HG02852 (cell line): Measurements from ENCODE around the gene MFF.
"Not testable (repeated sequence)": the region's sequence is repeated elsewhere in the genome, so short reads cannot be mapped to it uniquely, and the experiment has no call there.

Source experiments
- ATAC-seq: cut with Tn5 transposase; IDR thresholded peaks from one replicate; pipeline ENCODE4 v1.9.1; 2021; ENCODE audit warnings: mild to moderate bottlenecking, moderate library complexity; ENCODE audit not compliant: unreplicated experiment

MFF gene

DNA sequence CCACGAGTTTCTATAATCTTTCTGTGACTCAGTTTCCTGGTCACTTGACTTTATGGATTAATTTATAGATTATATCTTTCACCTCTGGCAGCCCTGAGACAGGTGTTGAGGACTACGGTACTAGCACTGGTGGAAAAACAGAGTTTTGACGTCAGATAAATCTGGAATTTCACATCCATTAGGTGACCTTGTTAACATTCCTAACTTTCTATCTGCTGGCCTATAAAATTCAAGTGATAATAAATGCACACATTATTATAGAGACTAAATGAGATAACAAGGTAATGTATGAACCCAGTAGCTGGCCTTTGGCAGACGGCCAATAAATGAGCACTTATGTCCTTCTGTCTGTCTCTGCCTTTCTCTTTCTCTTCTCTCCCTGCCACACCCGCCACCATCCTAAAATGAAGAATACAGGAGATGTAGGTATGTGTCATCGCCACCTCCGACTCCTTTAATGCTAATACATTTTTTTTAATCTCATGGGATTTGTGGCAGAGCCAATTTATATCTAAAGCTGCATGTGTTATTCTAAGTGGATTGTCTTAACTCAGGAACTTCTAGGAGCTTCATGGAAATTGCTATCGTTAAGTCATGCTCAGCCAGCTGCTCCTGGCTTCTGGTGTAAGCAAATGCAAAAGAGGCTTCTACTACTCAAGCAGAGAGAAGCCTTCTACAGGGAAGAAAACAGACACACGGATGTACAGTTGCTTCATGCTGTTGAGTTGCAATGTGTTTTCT is 51.8 kb downstream of the MFF start:
- ATAC-seq: no peak

DNA sequence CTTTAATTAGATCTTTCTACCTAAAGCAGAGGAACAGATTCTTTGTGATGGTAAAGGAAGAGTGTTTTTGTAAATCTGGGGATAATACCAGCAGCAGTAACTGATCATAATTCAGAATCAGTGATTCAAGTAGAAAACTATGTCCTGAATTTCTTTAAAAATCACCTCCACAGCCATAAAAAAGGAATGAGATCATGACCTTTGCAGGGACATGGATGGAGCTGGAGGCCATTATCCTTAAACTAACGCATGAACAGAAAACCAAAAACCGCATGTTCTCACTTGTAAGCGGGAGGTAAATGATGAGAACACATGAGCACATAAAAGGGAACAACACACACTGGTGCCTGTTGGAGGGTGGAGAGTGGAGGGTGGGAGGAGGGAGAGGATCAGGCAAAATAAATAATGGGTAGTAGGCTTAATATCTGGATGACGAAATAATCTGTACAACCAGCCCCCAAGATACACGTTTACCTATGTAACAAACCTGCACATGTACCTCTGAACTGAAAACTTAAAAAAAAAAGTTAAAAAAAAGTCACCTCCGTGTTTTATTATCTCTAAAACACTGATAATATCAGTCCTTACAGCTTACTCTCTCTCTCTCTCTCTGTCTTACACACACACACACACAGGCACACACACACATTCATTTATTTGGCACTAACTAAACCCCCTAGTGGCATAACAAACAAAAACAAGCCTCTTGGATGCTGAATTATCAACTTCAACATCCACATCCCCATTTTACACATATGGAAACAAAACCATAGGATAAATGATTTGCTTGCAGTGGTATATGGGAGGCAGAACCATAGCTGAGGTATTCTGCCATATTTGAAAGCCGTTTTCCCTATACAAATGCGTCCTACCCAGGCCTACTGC is 52.7 kb downstream of the MFF start:
- ATAC-seq: no peak

DNA sequence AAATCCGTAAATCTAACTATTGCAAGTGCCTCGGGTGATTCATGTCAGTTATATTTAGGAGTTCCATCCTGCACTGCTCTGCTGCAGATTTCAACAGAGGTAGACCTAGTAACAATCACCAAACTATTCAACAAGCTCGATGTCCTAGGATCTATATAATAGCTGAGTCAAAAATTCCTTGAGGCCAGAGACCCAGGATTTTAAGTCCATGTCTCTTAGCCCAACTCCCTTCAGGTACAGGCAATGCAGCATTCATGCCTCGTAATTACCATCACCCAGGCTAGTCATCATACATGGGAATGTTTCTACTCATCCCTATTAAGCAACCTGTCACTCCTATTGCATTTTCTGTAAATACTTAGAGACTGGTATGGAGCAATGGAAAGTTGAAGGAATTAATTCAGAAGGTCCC is 53.3 kb downstream of the MFF start:
- ATAC-seq: no peak

DNA sequence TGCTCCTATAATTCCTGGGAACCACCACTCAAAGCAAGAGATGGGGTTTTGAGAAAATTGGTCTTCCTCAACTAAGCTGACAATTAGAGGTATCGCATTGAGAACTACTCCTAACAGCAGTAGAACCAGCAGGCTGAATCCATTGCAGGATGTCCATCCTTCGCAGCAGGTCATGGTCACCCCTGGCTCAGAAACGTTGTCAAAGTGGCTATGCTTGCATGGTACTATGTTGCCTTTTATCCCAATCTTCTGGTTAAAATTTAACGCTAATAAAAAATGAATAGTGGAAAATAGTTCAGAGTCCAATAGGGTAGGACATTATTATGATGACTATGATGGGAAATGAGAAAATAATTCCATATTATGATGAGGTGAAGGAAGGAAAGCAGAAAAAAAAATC is 54.0 kb downstream of the MFF start, which contains the start of gene TM4SF20:
TSS of gene TM4SF20 (minus strand) at position 212 of the 400 bp plus-strand sequence. CDS start at position 174, 38 bp downstream.
- ATAC-seq: no peak

DNA sequence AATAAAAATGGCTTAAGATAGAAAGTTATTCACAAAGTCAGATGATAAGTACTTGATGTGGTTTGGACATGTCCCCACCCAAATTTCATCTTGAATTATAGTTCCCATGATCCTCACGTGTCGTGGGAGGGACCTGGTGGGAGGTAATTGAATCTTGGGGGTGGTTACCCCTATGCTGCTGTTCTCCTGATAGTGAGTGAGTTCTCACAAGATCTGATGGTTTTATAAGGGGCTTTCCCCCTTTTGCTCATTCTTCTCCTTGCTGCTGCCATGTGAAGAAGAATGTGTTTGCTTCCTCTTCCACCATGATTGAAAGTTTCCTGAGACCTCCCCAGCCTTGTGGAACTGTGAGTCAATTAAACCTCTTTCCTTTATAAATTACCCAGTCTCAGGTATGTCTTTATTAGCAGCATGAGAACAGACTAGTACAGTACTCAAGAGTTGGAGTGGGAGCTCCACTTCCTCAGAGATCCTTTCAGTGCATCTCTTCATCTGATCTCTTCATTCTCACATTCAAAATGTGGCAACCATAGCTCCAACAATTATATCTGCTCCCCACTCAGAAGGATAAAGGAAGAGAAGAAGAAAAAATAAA is 57.3 kb downstream of the MFF start:
- ATAC-seq: not testable (repeated sequence)

DNA sequence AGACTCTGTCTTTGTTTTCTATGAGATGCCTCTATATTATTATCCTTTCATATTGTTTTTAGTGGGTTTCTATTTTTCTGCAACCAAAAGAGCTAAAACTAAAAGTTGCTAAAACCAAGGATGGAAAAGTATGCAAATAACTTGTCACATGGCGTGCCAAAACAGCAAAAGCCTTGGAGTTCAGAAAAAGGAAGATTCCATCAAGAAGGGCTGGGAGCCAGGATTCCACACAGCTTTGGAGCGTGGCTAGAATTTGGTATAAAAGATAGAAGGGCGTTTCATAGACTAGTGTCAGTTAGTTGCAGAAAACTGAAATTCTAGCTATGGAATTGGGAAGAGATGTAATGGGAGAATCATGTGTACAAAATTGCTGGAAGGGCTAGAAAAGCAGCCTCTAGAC is 58.6 kb downstream of the MFF start:
- ATAC-seq: no peak

DNA sequence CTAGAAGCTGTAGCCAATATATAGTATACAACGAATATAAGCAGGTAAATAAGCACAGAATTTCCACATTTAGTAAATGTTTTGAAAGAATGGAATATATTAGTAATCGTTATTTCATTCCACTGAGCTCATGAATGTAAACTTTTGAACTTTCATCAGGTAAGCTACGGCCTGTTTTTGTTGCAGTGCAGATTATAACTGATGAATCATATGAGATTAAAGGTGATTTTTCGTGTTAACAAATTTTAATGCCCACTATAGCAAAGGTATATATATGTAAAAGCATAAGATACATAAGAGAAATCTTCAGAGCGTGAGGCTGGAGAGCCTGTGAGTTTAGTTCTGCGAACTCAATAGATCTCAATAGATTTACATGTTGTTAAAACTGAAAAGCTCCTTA is 61.6 kb downstream of the MFF start:
- no peak for ATAC-seq

DNA sequence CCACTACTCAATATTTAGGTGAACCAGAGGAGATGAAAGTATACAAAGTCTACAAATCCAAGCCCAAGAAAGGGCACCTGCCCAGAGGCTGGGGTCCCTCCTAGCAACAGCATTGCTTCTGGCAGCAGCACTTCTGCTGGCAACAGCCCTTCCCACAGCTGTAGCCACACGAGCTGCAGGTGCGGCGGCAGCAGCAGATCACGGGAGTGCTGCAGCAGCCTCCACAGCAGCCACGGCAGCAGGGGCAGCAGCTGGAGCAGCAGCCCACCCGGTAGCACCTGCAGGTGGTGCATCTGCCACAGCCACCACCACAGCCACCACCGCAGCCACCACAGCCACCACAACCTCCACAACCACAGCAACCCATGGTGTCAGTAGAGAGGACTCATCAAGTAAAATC is 62.5 kb downstream of the MFF start, which contains the start of gene SCYGR1:
TSS of gene SCYGR1 (minus strand) at position 367 of the 400 bp plus-strand sequence. CDS start at position 367, 0 bp downstream.
- ATAC-seq: not testable (repeated sequence)

DNA sequence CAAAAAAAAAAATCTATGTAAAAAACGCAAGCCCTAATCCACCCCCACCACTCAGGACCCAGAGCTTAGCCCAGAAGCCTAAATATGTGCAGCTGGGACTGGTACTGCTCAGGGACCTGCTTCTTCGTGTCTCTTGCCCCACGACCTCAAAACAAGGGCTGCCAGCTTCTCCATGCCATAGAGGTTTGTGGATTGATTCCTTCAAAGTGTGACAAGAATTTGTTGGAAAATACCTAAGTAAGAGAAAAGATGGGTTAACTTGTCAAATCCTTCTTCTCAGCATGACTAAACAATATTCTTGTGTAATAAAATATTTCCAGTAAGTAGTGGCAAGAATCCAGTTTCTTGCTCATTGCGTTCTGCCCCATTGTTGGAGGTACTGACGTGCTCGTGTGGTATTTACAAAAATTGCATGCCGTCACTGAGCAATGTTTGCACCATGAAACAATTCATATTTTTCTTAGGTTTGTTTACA is 63.5 kb downstream of the MFF start:
- ATAC-seq: no peak

DNA sequence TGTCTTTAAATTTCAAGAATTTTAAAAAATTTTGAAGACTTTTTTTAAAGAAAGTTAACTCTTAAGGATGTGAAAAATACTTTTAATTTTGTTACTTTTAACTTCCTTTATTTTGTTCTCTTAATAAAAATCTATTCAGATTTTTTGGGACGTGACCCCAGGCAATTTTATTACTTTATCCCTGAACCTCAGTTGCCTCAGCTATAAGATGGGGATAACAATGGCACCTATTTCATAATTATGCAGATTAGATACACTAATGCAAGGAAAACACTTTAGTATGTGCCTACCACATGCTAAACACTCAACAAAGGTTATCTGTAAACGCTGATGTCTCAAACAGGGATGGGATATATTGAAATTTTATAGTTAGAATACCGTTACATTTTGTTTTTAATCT is 64.2 kb downstream of the MFF start:
- no peak for ATAC-seq

DNA sequence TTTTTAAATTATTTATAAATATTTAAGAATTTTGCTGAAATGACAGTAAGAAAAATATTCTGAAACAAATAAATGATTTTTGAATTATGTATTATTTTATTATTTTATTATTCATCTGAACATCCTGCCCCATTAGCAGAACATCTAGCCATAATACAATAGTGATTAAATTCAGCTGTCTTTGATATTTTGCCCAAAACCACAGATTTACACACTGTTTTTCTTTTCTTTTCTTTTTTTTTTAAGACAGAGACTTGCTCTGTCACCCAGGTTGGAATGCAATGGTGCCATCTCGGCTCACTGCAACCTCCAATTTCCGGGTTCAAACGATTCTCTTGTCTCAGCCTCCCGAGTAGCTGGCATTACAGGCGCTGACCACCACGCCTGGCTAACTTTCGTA is 64.6 kb downstream of the MFF start:
- no peak for ATAC-seq

DNA sequence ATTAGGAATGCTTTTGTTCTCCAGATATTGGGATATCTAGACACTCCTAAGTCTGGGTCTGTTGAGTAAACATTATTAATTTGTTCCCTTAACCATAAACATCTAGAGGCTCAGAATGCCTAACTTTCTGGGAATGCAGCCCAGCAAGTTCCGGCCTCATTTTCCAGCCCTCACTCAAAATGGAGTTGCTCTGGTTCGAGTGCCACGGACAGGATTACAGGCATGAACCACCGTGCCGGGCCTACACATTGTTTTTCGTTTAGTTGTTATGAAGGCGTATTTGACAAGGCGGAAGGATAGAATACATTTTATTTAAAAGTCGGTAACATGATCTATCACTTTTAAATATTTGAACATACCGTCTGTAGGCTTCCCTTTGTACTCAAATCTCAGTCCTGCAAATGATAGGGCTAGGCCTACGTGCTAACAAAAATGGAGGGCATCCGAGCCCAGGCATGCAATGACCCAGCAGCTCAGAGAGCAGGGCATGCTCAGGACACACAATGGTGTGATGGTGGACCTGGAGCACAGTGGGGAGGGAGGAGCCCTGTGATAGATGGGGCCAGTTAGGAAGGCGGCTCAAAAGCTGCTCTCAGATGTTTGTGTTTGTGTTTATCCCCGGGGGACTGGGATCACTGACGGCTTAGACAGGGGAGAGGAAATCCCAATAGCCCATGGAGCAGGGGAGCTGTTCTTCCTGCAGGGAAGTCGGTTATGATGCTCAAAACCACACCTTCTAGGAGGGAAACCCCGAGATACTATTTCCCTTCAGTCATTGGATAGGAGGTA is 65.6 kb downstream of the MFF start:
- ATAC-seq: no peak

DNA sequence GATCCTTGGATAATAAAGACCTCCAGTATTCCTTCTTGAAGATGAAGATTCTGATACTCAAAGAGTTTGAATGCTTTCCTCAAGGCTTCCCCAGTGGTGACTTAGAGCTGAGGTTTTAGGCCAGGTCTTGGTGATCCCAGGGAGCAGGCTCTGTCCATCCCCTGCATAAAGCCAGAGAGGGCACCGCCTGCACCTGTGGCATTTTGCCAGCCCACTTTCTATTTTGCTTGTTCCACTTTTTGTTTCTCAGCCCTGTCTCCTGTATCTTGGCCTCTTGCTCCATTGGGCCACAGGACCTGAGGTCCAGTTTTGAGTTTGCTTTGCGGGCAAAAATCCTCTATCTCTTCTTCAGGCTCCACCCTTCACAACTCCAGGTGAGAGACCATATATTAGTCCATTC is 69.3 kb downstream of the MFF start:
- ATAC-seq: no peak

DNA sequence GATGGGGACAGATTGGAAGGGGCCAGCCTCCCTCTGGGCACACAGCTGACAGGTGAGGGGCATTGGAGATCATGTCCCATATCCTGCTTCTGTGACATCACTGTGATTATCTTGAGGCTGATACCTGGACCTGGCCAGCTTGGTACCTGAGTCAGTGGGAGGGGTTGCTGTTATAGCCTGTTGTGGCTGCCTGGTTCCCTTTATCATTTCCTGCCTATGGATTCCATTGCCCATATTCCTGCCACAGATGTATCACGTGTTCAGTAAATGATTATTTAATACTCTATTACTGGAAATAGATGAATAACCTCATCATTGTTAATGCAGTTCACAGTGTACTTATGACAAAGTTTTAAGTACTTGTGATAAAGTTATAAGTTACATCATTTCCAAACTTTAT is 70.5 kb downstream of the MFF start:
- no peak for ATAC-seq

DNA sequence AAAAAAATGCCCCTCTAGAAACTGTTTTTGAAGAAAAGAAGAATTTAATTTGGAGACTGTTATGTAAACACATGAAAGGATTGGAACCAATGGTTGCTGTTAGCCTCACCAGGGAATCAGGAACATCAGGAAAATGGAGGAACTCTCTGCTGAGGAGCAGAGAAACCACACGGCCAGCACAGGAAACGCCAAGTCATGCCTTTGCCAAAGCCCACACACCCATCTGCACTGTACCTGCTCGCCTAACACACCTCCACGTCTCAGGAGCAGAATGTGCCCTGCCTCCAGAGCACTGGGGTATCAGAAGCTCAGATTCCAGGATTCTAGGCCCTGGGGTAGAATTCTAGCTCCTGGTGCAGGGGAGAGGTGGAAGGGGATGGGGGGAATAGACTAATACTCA is 72.5 kb downstream of the MFF start:
- no peak for ATAC-seq

DNA sequence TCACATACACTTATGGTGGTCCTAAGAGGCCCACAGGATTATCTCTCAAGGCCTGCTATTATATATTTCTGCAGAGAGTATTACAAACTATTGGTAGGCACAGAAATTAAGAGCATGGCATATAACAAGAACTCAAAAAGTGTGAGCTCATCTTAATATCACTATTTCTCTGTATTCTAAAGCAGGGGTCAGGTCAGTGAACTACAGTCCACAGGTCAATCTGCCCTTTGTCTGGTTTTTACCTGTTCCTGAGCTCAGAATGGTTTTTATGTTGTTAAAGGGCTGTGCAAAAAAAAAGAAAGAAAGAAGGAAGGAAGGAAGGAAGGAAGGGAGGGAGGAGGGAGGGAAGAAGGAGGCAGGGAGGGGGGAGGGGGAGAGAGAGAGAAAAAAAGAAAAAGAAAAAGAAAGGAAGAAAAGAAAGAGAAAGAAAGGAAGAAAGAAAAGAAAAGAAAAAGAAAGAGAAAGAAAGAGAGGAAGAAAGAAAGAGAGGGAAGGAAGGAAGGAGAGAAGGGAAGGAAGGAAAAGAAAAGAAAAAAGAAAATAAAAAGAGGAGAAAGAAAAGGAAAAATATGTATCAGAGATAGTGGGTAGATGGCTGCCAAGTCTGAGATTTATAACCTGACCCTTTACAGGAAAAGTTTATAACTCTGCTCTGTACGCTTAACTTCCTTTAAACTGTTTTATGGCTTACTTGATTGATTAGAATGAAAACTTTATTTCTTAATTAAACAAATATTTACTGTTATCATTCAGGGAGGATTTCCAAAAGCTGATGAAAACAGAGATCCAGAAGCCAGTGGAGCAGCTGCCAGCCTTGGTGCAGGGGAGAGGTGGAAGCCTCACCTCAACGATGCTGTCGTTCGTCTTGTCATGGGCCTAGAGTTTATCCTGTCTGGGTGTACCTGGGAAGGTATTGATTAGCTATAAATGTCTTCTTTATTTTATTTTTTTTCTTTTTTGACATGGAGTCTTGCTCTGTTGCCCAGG is 73.9 kb downstream of the MFF start:
- ATAC-seq: no peak

DNA sequence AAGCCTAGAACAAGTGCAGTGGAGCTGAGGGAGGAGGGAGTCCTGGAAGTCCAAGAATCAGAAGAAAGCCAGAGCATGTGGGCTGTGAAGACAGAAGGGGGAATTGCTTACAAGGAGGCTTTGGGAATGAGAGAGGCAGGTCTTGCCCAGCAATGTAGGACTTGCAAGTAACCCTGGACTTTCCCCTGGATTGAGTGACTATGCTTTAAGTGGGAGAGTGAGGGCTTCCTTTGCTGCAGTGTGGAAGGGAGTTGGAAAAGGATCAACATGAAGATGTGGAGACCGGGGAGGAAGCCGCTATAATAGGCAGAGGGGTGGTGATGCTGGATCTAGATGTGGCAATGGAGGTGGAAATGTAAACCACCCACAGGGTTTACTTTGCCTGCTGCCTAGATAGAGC is 76.5 kb downstream of the MFF start:
- ATAC-seq: no peak

DNA sequence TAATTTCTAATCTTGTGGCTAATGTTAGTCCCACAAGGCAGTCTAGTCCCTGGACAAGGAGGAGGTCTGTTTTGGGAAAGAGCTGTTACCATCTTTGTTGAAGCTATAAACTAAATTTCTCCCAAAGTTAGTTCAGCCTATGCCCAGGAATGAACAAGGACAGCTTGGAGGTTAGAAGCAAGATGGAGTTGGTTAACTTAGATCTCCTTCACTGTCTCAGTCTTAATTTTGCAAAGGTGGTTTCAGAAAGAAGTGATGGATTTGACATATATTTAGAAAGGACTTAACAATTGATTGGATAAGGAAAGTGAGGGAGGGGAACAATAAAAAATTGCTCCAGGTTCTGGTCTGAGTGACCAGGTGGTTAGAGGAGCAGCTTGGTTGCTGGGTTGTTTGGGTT is 77.3 kb downstream of the MFF start:
- ATAC-seq: no peak

DNA sequence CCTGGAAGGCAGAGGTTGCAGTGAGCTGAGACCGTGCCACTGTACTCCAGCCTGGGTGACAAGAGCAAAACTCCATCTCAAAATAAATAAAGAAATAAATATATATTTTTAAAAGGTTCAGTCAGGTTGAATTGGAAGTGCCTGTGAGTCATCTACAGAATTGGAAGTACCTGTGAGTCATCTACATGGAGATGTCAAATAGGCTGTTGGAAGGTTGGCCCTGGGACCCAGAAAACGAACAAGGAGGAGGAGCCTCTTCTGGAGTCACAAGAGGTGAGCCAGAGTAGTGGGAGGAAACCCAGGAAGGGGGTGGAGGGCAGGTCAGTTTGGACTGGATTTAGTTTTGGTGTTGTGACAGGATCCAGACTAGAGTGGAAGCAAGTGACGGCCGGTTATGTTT is 77.9 kb downstream of the MFF start:
- ATAC-seq: no peak
